ENCODE data around the gene MDK.

GRCh38 chr11:46389450-46390330, 8.2 kb downstream of the MDK start:
- TF ChIP-seq EZH2 (IDR thresholded peaks at IDR 0.05): no peak
- no peak for TF ChIP-seq POLR2AphosphoS5 (IDR thresholded peaks at IDR 0.05; ENCODE audit: borderline replicate concordance, low read depth, low read length)
- no peak for TF ChIP-seq FOXP2 (optimal IDR thresholded peaks at IDR 0.05; ENCODE audit: control extremely low read depth, extremely low read length, insufficient read depth)
